NCI-H2227 (cell line): ENCODE results near the gene PDE4B.
A peak's percentile ranks its signal among the peaks of the same experiment; 100 is the strongest.

Experiments used
- DNase-seq: peaks from one replicate; lab custom pipeline; 2025; ENCODE audit not compliant: unreplicated experiment; lab: John Stamatoyannopoulos, UW

Gene PDE4B

DNA sequence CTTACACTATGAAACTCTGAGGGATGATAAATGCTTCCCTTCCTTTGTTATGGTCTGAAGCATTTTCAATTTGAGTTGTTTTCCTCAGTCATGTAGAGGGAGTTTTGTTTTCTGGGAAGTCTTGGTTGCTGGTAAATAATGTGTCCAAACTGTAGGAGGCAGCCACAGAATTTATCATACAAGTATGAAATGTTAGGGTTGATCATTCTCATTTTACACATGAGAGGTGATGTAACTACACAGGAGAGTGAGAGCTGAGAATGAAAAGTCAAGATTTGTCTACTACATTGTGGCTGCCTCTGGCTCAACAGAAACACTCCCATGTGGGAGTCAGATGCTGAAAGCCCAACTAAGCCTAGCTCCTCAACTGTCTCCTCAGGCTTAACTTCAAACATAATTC, 558.8 kb downstream of the PDE4B start:
- peak; percentile 63 for DNase-seq

DNA sequence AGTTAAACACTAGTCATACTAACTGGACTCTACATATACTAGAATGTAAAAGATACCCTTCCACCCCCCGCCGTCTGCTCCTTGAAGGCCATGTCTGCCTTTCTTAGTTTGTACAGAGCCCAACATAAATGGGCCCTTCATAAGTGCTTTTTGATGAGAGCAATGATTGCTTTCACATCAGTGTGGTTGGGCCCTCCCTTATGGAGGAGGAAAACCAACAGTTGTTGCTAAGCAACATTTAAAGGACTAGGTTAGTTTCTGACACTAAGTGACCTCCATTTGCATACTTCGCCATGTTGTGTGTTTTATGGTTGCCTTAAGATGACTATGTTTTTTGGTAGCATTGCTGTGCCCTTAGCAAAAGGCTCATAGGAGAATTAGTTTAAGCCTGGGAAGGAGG, 559.2 kb downstream of the PDE4B start:
- peak; percentile 91 for DNase-seq

DNA sequence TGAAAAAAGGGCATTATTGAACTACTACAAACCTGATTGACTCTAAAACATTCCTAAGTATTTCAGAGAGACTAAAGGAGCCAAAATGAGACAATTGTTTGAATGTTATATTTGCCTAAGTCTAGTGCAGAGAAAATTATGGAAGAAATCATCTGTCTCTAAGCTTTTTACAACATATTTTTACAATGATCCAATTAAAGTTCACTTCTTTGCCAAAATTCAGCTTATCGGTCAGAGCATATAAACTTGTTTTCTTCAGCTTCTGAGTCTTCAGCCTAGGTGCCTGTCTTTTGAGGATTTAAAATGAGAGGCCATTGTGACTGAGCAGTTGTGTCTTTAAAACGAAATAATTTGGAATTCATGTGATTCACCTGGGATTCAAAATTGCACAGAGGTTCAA, 560.1 kb downstream of the PDE4B start:
- no peak for DNase-seq

DNA sequence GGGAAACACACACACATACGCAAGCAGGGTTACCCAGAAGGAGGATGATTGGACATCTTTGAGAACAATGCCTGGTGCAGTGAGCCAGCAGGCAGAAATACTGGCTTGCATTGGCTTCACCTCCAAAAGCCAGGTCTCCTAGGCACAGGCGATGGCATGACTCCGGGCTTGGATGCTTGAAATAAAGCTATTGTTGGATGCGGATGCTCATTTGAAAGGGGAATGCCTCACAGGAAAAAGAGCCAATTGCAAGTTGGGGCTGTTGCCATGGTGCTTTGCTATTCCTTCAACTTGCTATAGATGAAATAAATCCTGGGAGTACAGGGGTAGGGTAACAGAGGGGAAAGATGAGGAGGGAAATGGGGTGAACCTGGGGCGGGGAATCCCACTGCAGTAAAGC, 560.6 kb downstream of the PDE4B start:
- peak; percentile 63 for DNase-seq

DNA sequence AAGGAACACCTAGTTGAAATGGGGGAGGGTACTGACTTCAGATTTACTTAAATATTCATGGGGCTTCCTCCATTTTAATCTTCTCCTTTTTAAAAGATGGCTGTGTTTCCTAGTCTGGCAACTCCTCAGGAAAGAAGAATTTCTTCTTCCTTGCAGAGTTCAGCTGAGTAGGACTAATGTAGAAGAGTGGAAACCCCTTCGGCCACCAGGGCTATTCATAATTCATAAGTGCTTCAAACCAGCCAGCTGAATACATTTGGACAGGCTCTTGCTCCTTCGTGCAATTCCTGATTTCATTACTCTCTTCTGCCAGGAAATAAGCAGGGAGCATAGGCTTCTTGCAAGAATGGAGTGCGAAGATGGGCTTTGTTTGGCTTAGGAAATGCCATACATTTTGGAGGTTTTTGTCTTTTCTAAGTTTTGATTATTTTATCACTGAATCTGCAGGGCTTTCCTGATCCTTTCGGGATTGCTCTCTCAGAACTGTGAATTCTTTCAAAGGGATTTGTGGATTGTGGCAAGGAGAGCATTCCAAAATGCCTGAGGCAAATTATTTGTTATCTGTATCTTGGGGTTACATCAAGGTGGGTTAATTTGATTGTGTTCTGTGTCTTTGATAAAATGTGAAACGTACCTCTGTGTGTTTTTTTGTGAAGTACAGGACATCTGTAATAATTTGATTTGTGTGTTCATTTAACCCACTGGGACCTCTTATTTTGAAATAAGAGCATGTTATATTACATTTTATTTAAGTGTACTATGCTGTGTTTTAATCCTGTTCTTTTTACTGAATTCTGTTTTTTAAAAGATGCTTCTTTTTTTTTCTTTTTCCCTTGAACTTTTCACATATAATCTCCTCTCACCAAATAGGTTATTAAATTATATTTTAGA, 561.9 kb downstream of the PDE4B start:
- DNase-seq = peak; percentile 66

GRCh38 chr1:66355756-66356155, 563.1 kb downstream of the PDE4B start:
- peak; percentile 28 for DNase-seq

DNA sequence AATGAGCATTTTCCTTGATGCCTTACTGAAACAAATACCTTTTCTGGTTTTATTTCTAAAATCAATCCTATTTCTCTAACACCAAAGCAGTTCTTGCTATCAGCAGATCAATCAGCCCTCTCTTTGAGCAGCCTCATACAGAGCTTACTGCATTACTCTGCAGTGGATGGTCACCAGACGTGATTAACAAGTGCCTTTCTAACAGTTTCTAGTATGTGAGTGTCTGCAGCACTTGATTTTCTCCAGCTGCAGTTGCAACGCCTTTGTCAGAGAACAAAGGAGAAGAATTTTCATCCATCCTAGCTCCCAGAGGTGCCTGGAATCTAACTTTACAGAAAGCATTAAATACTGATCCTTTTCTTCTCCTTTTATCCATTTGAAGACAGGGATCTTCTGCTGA, 563.9 kb downstream of the PDE4B start:
- DNase-seq = peak; percentile 28

- no peak for DNase-seq
These were observed 564.3 kb downstream of the PDE4B start for GRCh38 chr1:66357021-66357420.

GRCh38 chr1:66357478-66358197, 564.9 kb downstream of the PDE4B start:
- DNase-seq = no peak

DNA sequence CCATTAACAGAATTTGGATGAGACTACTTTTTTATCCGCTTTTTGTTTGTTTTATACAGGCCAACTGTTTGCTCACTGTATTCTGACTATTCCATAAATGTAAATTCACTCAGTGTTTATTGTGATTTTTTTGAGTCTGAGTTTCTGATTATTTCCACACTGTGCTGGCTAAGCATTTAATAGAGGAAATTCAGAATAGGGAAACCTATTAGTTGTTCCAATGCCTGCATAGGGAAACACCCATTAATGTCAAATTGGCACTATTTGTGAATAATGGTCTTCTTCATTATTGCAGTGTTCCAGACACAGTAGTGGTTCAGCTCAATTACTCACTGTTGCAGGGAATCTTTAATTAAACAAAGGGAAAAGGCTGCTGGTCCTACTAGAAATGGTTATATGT, 566.6 kb downstream of the PDE4B start:
- DNase-seq = no peak

GRCh38 chr1:66359815-66360214, 567.1 kb downstream of the PDE4B start:
- DNase-seq = no peak

DNA sequence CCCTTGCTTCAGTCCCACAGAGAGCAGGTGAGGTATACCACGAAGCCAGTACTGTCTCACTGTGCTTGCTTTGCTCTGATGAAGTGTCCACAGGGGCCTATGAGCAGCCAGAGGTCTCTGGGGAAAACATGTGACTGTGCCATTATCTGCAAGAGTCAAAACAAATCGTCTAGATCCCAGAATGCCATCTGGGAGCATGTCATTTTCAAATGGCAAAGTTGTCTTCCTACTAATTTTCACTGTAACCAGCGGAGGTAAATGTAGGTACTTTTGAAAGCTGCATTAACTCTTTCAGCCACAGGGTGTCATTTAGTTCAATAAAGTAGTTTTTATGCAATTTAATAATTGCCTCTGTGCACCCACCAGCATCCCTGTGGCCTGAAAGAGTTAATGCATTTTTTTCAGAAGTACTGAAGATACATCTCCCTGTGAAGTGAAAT, 567.6 kb downstream of the PDE4B start:
- DNase-seq = peak; percentile 68

- DNase-seq = no peak
These were observed 572.1 kb downstream of the PDE4B start for GRCh38 chr1:66364578-66365391.

DNA sequence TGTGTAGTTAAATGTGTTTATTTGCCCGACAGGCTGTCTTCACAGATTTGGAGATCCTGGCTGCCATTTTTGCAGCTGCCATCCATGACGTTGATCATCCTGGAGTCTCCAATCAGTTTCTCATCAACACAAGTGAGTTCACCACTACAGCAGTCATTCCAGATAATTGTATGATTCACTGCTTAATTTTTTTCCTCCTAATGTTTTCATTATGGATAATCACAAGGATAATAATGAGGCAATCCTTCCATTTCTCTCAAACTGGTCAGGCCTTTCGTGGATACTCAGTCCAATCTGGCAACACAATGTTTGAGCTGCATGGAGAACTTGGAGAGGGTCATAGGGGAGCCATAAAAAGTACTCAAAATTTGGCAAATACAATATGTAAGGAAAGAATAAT, 572.9 kb downstream of the PDE4B start:
- DNase-seq = no peak

GRCh38 chr1:66366634-66367033, 573.9 kb downstream of the PDE4B start:
- DNase-seq = no peak

- no peak for DNase-seq
These were observed 574.7 kb downstream of the PDE4B start for GRCh38 chr1:66367369-66367768.

GRCh38 chr1:66368261-66368660, 575.6 kb downstream of the PDE4B start:
- no peak for DNase-seq

DNA sequence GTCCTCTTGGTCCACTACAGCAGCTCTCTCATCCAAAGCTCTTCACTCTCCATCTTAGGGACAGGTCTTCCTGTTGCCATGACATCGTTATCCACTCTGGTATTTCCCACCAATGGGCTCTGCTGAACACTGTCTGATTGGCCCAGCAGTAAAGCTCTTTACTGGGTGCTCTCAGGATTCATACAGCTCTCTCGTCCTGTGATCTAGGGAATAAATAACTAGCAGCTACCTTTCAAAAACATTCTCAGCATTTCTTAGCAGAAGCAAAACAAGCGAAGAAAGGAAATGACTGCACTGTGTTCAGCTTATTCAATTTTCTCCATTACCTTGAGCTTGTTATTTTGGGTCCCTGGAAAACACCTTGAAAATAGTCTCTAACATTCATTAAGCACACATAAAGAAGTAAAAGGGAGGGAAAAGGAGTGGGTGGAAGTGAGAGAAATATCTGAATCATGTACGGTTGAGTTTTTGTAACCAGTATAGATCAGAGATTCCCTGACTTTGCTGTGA, 577.8 kb downstream of the PDE4B start:
- no peak for DNase-seq

DNA sequence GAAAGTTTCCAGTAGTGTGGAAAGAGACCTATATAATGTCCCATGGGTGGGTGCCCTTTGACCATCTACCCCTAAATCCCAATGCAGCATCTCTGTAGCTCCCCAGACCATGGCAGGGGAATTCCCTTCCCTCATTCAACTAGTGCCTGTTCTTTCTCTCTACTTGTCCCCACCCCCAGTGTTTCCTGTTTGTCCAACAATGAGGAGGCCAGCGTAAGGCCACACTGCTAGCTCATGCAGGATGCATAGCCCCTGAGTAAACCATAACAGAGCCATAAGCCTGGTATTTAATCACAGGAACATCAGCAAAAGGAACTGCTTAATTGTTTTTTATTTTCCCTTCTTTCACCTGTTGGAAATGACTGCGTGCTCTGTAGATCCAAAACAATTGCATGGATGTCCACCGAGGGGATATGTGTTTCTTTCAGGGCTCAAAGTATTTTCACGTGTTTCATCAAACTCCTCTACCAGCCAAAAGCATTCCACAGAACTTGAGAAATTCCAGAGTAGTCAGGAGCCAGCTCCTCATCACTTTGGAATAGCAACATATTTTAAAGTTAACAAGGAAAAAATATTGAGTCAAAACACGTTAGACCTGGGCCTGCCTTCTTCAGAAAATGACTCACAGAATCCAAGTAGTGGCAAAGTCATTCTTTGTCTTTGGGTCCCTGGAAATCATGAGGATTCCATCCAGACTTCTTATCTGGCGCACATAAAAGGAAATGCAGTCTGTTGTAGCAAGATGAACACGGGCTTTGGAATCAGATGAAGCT, 578.7 kb downstream of the PDE4B start:
- DNase-seq = no peak

DNA sequence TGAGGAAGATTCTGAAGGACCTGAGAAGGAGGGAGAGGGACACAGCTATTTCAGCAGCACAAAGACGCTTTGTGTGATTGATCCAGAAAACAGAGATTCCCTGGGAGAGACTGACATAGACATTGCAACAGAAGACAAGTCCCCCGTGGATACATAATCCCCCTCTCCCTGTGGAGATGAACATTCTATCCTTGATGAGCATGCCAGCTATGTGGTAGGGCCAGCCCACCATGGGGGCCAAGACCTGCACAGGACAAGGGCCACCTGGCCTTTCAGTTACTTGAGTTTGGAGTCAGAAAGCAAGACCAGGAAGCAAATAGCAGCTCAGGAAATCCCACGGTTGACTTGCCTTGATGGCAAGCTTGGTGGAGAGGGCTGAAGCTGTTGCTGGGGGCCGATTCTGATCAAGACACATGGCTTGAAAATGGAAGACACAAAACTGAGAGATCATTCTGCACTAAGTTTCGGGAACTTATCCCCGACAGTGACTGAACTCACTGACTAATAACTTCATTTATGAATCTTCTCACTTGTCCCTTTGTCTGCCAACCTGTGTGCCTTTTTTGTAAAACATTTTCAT, 579.9 kb downstream of the PDE4B start:
- DNase-seq = no peak
